ENCODE measurements around the gene FAM78A. TPM values are rescaled to one million over a fixed set of nuclear protein-coding genes. Genes with fewer than 3 reads are reported as not detected.
A peak's percentile ranks its signal among the peaks of the same experiment; 100 is the strongest.
"Not testable (repeated sequence)": the region's sequence is repeated elsewhere in the genome, so short reads cannot be mapped to it uniquely, and the experiment has no call there.

Gene FAM78A
- total and polyA plus RNA-seq, 7 donors: 0.60 to 11.9 (median 2.0) TPM

DNA sequence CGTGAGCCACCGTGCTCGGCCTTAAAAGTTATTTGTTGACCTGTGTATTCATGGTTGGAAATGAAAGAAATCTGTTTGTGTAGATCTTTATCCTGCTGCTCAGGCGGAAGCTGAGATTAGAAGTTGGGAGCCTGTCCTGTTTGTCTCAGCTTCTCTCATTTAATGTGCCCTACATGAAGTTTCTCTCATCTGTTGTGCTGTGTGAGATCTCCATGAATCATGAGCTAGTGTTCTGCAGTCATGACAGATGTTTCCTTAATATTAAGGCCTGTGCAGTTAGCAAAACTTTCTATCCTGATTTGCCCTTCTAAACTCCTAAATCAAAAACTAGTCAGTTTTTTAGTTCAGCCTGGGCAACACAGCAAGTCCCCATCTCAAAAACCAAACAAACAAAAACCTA is 59.5 kb downstream of the FAM78A start:
- H3K27me3 ChIP-seq: no peaks in the 10 kb centered on the region
- H3K36me3 ChIP-seq: peaks cover 0 to 16% (median 2%) of the 10 kb centered on the region in 4 donors
- DNase-seq: no peak
- peak overlapping the region in 3 of 4 donors; percentile 52 to 59 (median 53) for H3K27ac ChIP-seq
- 88 to 94% methylated on average over 4 of the region's 4 CpGs for WGBS, 2 donors
- peaks cover 0 to 43% (median 33%) of the 10 kb centered on the region in 4 donors for H3K4me1 ChIP-seq
- TF ChIP-seq EP300 (IDR thresholded peaks at IDR 0.05) (no peak), POLR2A (IDR thresholded peaks at IDR 0.05) (no peak), POLR2AphosphoS5 (IDR thresholded peaks at IDR 0.05) (no peak)
- TF ChIP-seq, protein P1, sequence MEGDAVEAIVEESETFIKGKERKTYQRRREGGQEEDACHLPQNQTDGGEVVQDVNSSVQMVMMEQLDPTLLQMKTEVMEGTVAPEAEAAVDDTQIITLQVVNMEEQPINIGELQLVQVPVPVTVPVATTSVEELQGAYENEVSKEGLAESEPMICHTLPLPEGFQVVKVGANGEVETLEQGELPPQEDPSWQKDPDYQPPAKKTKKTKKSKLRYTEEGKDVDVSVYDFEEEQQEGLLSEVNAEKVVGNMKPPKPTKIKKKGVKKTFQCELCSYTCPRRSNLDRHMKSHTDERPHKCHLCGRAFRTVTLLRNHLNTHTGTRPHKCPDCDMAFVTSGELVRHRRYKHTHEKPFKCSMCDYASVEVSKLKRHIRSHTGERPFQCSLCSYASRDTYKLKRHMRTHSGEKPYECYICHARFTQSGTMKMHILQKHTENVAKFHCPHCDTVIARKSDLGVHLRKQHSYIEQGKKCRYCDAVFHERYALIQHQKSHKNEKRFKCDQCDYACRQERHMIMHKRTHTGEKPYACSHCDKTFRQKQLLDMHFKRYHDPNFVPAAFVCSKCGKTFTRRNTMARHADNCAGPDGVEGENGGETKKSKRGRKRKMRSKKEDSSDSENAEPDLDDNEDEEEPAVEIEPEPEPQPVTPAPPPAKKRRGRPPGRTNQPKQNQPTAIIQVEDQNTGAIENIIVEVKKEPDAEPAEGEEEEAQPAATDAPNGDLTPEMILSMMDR (IDR thresholded peaks at IDR 0.05): no peak
- intact Hi-C loops (cut with DNase I): no loop called here
- peaks cover 0 to 3% (median 0%) of the 10 kb centered on the region in 4 donors for H3K9me3 ChIP-seq
- H3K4me3 ChIP-seq: no peak overlapping the region

DNA sequence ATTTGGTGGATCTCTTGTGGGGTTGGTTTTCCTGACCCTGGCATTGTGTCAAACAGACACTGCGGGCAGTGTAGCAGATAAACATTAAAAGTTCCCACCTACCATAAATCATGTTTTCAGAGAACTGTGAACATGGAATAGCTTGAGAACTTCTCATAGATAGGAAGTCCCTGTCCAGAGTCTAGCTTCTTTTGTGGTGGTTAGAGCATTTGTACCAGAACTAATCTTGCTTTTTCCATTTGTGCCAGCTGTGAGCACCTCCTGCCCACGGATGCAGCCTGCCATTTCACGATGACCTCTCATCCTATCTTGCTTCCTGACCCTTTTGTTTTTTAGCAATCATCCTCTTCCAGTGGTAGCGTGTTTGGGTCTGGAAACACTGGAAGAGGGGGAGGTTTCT is 61.4 kb downstream of the FAM78A start:
- peak overlapping the region in 3 of 4 donors; percentile 4 to 61 (median 49) for H3K27ac ChIP-seq
- H3K9me3 ChIP-seq: peaks cover 0 to 5% (median 0%) of the 10 kb centered on the region in 4 donors
- H3K36me3 ChIP-seq: peaks cover 0 to 34% (median 3%) of the 10 kb centered on the region in 4 donors
- no peak overlapping the region for H3K4me3 ChIP-seq
- no peak for TF ChIP-seq EP300 (IDR thresholded peaks at IDR 0.05)
- TF ChIP-seq POLR2AphosphoS5 (IDR thresholded peaks at IDR 0.05): no peak
- TF ChIP-seq POLR2A (IDR thresholded peaks at IDR 0.05): no peak
- TF ChIP-seq, protein P1 (IDR thresholded peaks at IDR 0.05): no peak
- H3K4me1 ChIP-seq: peaks cover 0 to 43% (median 33%) of the 10 kb centered on the region in 4 donors
- WGBS, 2 donors: 68 to 82% methylated on average over 4 of the region's 4 CpGs
- no peaks in the 10 kb centered on the region for H3K27me3 ChIP-seq
- intact Hi-C loops (cut with DNase I): no loop called here
- no peak for DNase-seq

DNA sequence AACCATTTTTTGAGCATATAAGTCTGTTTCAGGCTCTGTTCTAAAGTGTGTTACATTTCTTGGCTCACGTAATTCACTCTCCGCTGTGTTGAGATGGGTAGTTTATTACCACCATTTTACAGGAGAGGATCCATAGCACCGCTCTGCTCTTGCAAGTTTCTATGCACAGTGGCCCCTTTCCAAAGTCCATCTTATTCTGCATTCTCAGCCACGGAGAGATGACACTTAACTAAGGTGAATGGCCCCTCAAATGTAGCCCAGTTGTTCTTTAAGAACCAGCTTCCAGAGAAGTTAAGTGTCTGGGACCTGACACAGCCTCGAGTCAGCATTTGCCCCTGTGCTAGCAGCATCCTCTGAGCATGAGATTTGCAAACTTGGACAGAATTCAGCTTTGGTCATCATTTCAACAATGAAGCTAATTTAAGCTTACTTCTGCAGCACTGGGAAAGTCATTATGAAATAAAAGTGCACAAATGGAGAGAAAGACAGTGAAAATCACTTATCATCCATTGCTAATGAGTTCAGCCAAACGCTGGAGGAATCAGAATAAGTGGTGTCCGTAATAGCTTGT is 61.9 kb downstream of the FAM78A start:
- no peak for TF ChIP-seq EP300 (IDR thresholded peaks at IDR 0.05)
- TF ChIP-seq, protein P1 (IDR thresholded peaks at IDR 0.05): no peak
- no peak for TF ChIP-seq POLR2A (IDR thresholded peaks at IDR 0.05)
- no peak for TF ChIP-seq POLR2AphosphoS5 (IDR thresholded peaks at IDR 0.05)
- Histone ChIP-seq H3K4me1 (peaks cover 0 to 43% (median 33%) of the 10 kb centered on the region in 4 donors), H3K9me3 (peaks cover 0 to 5% (median 0%) of the 10 kb centered on the region in 4 donors), H3K27me3 (no peaks in the 10 kb centered on the region), H3K27ac (peak overlapping the region in 3 of 4 donors; percentile 4 to 61 (median 49)), H3K36me3 (peaks cover 0 to 38% (median 3%) of the 10 kb centered on the region in 4 donors), H3K4me3 (no peak overlapping the region)
- intact Hi-C loops (cut with DNase I): no loop called here
- DNase-seq: no peak
- 69 to 76% methylated on average over 7 of the region's 7 CpGs for WGBS, 2 donors

DNA sequence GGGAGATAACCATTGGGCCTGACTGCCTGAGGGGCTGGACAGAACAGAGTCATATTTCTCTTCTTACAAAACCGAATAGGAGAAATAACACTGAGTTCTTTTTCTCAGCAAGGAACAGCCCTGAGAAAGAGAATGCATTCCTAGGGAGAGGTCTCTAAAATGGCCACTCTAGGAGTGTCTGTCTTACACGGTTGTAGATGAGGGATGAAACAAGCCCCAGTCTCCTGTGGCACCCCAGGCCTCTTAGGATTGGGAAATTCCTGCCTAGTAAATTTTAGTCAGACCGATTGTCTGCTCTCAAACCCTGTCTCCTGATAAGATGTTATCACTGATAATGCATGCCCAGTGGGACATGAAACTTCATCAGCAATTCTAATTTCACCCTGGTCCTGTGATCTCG is 64.4 kb downstream of the FAM78A start:
- H3K27ac ChIP-seq; H3K4me3 ChIP-seq; intact Hi-C loops (cut with DNase I); H3K9me3 ChIP-seq; DNase-seq; H3K27me3 ChIP-seq: not testable (repeated sequence)
- Histone ChIP-seq H3K36me3 (peaks cover 0 to 45% (median 5%) of the 10 kb centered on the region in 4 donors), H3K4me1 (peaks cover 0 to 26% (median 21%) of the 10 kb centered on the region in 4 donors)
- 95 to 98% methylated on average over 4 of the region's 4 CpGs for WGBS, 2 donors

Other genes with a start within 250 kb of the FAM78A start
- gene AIF1L, start 180.0 kb downstream of the FAM78A start, total RNA-seq: 10 to 100 TPM in 1 of 4 donors, 1 to 10 TPM in 3; 2.5 to 11.6 (median 3.9) TPM
- gene AIF1L, start 180.0 kb downstream of the FAM78A start, polyA plus RNA-seq: 1 to 10 TPM; 2.4 to 3.9 (median 3.2) TPM
- gene NUP214, start 150.9 kb downstream of the FAM78A start, total RNA-seq: 10 to 100 TPM; 28.5 to 87.5 (median 38.9) TPM
- gene NUP214, start 150.9 kb downstream of the FAM78A start, polyA plus RNA-seq: 10 to 100 TPM in 2 of 3 donors, 1 to 10 TPM in 1; 9.2 to 22.0 (median 21.0) TPM
- gene PLPP7, start 13.2 kb upstream of the FAM78A start, total RNA-seq: 10 to 100 TPM; 14.3 to 31.9 (median 16.8) TPM
- gene PLPP7, start 13.2 kb upstream of the FAM78A start, polyA plus RNA-seq: 1 to 10 TPM in 2 of 3 donors, under 1 TPM in 1; 0.46 to 1.8 (median 1.5) TPM
- gene PRRC2B, start 117.6 kb upstream of the FAM78A start, total RNA-seq: 10 to 100 TPM; 62.7 to 98.6 (median 78.9) TPM
- gene PRRC2B, start 117.6 kb upstream of the FAM78A start, polyA plus RNA-seq: 10 to 100 TPM; 10.8 to 85.0 (median 13.2) TPM
- gene POMT1, start 226.4 kb upstream of the FAM78A start, total RNA-seq: 10 to 100 TPM; 21.9 to 61.2 (median 30.0) TPM
- gene POMT1, start 226.4 kb upstream of the FAM78A start, polyA plus RNA-seq: 10 to 100 TPM in 1 of 3 donors, 1 to 10 TPM in 2; 3.6 to 19.8 (median 4.4) TPM

Data from sigmoid colon (tissue), 7 donors.